ENCODE results near the gene MPV17. TPM values are rescaled to one million over a fixed set of nuclear protein-coding genes. Genes with fewer than 3 reads are reported as not detected.

The MPV17 gene
- total and polyA plus RNA-seq, 9 of the 15 experiments (the other 6 are each of a cell fraction or from before 2014, with no cell fraction given): 54.7 to 140 (median 70.2) TPM

DNA sequence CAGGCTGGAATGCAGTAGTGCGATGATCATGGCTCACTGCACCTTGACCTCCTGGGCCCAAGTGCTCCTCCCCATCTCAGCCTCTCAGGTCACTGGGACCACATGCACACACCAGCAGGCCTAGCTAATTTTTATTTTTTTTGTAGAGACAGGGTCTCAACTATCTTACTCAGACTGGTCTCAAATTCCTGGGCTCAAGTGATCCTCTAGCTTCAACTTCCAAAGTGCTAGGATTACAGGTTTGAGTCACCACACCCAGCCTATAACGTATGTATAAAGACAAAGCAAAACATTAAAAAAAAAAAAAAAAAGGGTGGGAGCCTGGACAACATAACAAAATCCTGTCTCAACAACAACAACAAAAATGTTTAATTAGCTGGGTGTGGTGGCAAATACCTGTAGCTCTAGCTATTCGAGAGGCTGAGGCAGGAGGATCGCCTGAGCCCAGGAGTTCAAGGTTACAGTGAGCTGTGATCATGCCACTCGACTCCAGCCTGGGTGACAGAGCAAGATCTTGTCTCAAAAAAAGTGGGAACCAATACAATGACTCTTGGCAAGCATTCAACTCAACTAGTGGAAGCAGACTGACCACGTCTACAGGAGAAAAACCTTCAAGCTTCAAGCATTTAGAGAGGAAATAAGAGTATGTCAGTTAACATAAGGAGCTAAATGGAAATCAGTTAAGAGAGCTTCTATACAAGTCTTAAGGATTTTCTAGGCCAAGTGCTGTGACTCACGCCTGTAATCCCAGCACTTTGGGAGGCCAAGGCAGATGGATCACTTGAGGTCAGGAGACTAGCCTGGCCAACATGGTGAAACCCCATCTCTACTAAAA is 31.1 kb upstream of the MPV17 start (continued):
- TF ChIP-seq, protein P1, sequence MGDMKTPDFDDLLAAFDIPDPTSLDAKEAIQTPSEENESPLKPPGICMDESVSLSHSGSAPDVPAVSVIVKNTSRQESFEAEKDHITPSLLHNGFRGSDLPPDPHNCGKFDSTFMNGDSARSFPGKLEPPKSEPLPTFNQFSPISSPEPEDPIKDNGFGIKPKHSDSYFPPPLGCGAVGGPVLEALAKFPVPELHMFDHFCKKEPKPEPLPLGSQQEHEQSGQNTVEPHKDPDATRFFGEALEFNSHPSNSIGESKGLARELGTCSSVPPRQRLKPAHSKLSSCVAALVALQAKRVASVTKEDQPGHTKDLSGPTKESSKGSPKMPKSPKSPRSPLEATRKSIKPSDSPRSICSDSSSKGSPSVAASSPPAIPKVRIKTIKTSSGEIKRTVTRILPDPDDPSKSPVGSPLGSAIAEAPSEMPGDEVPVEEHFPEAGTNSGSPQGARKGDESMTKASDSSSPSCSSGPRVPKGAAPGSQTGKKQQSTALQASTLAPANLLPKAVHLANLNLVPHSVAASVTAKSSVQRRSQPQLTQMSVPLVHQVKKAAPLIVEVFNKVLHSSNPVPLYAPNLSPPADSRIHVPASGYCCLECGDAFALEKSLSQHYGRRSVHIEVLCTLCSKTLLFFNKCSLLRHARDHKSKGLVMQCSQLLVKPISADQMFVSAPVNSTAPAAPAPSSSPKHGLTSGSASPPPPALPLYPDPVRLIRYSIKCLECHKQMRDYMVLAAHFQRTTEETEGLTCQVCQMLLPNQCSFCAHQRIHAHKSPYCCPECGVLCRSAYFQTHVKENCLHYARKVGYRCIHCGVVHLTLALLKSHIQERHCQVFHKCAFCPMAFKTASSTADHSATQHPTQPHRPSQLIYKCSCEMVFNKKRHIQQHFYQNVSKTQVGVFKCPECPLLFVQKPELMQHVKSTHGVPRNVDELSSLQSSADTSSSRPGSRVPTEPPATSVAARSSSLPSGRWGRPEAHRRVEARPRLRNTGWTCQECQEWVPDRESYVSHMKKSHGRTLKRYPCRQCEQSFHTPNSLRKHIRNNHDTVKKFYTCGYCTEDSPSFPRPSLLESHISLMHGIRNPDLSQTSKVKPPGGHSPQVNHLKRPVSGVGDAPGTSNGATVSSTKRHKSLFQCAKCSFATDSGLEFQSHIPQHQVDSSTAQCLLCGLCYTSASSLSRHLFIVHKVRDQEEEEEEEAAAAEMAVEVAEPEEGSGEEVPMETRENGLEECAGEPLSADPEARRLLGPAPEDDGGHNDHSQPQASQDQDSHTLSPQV (IDR thresholded peaks at IDR 0.05): peak; percentile 72; the same call in 1 of the 2 replicates
- 0 out of 2 replicates have a peak, but pooled peaks have one; percentile 32 for TF ChIP-seq SMARCC2 (IDR thresholded peaks at IDR 0.05; ENCODE audit: low read depth)
- TF ChIP-seq CBFA2T3 (IDR thresholded peaks at IDR 0.05): no peak; the same call in 1 of the 2 replicates
- TF ChIP-seq, protein P2, sequence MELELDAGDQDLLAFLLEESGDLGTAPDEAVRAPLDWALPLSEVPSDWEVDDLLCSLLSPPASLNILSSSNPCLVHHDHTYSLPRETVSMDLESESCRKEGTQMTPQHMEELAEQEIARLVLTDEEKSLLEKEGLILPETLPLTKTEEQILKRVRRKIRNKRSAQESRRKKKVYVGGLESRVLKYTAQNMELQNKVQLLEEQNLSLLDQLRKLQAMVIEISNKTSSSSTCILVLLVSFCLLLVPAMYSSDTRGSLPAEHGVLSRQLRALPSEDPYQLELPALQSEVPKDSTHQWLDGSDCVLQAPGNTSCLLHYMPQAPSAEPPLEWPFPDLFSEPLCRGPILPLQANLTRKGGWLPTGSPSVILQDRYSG (tag; conservative IDR thresholded peaks at IDR 0.05; ENCODE audit: low read depth): 0 out of 2 replicates have a peak, but pooled peaks have one; percentile 49
- TF ChIP-seq, protein P3, sequence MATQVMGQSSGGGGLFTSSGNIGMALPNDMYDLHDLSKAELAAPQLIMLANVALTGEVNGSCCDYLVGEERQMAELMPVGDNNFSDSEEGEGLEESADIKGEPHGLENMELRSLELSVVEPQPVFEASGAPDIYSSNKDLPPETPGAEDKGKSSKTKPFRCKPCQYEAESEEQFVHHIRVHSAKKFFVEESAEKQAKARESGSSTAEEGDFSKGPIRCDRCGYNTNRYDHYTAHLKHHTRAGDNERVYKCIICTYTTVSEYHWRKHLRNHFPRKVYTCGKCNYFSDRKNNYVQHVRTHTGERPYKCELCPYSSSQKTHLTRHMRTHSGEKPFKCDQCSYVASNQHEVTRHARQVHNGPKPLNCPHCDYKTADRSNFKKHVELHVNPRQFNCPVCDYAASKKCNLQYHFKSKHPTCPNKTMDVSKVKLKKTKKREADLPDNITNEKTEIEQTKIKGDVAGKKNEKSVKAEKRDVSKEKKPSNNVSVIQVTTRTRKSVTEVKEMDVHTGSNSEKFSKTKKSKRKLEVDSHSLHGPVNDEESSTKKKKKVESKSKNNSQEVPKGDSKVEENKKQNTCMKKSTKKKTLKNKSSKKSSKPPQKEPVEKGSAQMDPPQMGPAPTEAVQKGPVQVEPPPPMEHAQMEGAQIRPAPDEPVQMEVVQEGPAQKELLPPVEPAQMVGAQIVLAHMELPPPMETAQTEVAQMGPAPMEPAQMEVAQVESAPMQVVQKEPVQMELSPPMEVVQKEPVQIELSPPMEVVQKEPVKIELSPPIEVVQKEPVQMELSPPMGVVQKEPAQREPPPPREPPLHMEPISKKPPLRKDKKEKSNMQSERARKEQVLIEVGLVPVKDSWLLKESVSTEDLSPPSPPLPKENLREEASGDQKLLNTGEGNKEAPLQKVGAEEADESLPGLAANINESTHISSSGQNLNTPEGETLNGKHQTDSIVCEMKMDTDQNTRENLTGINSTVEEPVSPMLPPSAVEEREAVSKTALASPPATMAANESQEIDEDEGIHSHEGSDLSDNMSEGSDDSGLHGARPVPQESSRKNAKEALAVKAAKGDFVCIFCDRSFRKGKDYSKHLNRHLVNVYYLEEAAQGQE (IDR thresholded peaks at IDR 0.05; ENCODE audit: borderline replicate concordance): 0 out of 2 replicates have a peak, but pooled peaks have one; percentile 8
- TF ChIP-seq, protein P3 (CRISPR knock-in tag; IDR thresholded peaks at IDR 0.05; ENCODE audit: low read depth): no peak
- 0 out of 2 replicates have a peak, but pooled peaks have one; percentile 31 for TF ChIP-seq RBFOX2 (IDR thresholded peaks at IDR 0.05; ENCODE audit: low read depth, low read length)
- peak; percentile 52 for TF ChIP-seq FOSL1 (tag; conservative IDR thresholded peaks at IDR 0.05)
- peak; percentile 70; the same call in 1 of the 2 replicates for TF ChIP-seq MAFG (tag; conservative IDR thresholded peaks at IDR 0.05)
- no peak for TF ChIP-seq HMG20B (CRISPR knock-in tag; IDR thresholded peaks at IDR 0.05)
- TF ChIP-seq SMARCE1 (IDR thresholded peaks at IDR 0.05): peak; percentile 83; the same call in 1 of the 2 replicates
- TF ChIP-seq, protein P4, sequence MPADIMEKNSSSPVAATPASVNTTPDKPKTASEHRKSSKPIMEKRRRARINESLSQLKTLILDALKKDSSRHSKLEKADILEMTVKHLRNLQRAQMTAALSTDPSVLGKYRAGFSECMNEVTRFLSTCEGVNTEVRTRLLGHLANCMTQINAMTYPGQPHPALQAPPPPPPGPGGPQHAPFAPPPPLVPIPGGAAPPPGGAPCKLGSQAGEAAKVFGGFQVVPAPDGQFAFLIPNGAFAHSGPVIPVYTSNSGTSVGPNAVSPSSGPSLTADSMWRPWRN (IDR thresholded peaks at IDR 0.05; ENCODE audit: low read depth): 0 out of 2 replicates have a peak, but pooled peaks have one; percentile 53

Data from K562 (cell line).